SK-N-SH (cell line): ENCODE data around the gene CRYBA2.

ENCODE experiments used
- FOXJ3 ChIP-seq: sonication (generic); formaldehyde crosslinking; IDR thresholded peaks from 2 replicates; pipeline ENCODE4 v1.5.1; 2020; ENCODE audit warnings: mild to moderate bottlenecking, missing genetic modification reagents
- TF ChIP-seq, protein P1 (sequence below): fragments of 200-600 bp; sonication (generic); IDR thresholded peaks from 2 replicates; pipeline ENCODE4 v1.6.1; 2017; ENCODE audit warnings: antibody characterized with exemption, mild to moderate bottlenecking, moderate library complexity

DNA sequence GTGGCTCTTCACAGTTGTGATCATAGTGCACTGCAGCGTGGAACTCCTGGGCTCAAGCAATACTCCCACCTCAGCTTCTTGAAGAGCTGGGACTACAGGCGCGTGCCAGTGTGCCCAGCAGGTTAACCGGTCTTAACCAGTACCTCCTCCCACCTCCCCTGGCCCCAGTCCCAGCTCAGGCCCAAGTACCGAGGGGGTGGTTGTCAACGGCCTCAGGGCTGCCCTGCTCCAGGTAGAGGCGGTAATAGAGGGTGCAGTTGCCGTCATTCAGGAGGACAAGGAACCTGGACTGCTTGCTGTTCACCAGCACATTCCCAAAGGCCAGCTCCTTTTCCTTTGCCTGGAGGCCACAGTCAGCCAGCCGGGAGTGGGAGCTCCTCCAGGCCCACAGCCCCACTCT is 28.4 kb upstream of the CRYBA2 start:
- TF ChIP-seq, protein P1, sequence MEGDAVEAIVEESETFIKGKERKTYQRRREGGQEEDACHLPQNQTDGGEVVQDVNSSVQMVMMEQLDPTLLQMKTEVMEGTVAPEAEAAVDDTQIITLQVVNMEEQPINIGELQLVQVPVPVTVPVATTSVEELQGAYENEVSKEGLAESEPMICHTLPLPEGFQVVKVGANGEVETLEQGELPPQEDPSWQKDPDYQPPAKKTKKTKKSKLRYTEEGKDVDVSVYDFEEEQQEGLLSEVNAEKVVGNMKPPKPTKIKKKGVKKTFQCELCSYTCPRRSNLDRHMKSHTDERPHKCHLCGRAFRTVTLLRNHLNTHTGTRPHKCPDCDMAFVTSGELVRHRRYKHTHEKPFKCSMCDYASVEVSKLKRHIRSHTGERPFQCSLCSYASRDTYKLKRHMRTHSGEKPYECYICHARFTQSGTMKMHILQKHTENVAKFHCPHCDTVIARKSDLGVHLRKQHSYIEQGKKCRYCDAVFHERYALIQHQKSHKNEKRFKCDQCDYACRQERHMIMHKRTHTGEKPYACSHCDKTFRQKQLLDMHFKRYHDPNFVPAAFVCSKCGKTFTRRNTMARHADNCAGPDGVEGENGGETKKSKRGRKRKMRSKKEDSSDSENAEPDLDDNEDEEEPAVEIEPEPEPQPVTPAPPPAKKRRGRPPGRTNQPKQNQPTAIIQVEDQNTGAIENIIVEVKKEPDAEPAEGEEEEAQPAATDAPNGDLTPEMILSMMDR, result no peak
- no peak for TF ChIP-seq FOXJ3 (CRISPR knock-in tag)
